ENCODE measurements around the gene MMP26. TPM values are rescaled to one million over a fixed set of nuclear protein-coding genes. Genes with fewer than 3 reads are reported as not detected.

Gene MMP26
- polyA plus RNA-seq (2013, experiment 1 of 2; ENCODE audit: insufficient read length), result not detected
- not detected for polyA plus RNA-seq (2013, experiment 2 of 2; ENCODE audit: insufficient read length)

DNA sequence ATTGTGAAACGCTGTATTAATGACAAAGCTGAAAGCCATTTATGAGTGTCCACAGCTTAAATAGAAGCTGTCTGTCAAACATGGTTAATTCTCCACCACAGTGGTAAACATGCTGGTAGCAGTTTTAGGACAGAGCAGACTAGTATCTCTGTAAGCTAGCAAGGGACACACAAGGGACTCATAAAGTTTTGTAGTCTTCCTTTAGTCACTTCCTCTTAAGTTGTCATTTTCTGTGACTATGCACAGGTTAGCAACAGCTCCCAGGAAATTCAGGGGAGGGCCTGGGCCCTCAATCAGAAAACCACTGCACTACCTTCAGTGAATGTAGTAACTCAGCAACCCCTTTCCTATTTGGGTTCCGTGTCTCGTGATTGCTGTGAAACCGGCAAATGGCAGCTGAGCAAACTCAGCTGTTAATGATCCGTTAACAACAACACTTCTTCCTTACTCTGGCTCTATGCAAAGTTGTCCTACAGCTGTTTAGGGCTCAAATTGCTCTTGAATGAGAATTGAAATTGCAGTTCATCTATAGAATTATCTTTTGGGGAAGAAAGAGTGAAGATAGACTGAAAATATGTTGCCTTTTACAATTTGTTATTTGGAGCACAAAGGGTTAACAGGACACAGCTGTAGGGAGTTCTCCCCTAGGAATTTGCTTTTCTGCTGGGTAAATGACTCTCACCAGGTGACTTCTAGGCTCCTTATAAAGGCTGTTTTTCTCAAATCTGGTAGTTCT, at the start of gene MMP26:
Gene MMP26, plus strand, starts transcription at position 731 of the 736 bp plus-strand sequence.
- DNase-seq, result no peak

- DNase-seq, result no peak
Observed at GRCh38 chr11:4658629-4659445, 45.7 kb upstream of the MMP26 start.

DNA sequence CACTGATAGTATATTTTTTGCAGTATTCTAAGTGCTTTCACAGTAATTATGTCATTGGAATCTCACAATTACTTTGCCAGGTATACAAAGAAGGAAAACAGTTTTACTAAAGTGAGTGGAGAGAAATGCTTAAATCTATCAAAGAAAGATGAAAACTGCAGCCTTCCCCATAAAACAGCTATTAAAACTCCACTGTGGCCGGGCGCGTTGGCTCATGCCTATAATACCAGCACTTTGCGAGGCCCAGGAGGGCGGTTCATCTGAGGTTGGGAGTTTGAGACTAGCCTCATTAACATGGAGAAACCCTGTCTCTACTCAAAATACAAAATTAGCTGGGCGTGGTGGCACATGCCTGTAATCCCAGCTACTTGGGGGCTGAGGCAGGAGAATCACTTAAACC, 41.7 kb upstream of the MMP26 start:
- DNase-seq, result no peak

GRCh38 chr11:4664183-4664582, 40.4 kb upstream of the MMP26 start:
- DNase-seq, result no peak

- DNase-seq, result peak; percentile 6
Observed at GRCh38 chr11:4664786-4665185, 39.8 kb upstream of the MMP26 start.

- DNase-seq, result no peak
Observed at GRCh38 chr11:4665424-4665823, 39.2 kb upstream of the MMP26 start.

- DNase-seq, result no peak
Observed at GRCh38 chr11:4671741-4672140, 32.8 kb upstream of the MMP26 start.

GRCh38 chr11:4672470-4672869, 32.1 kb upstream of the MMP26 start:
- peak; percentile 44 for DNase-seq

DNA sequence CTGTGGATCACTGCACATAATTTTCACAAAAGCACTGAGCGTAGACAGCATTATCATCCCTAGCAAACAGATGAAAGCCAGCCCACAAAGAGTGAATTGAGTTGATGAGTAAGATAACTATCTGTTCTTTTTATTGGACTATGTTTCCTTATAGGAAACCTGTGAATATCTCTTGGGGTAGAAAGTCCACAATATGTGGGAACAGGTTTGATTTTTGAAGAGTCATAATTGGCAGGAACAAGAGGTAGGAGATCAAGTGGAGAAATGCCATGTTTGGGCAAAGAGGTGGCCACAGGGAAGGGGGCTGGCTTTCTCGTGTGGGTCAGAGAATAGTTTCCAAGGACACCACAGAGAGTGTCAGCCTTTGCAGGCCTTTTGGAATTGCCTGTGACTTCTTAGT, 30.8 kb upstream of the MMP26 start:
- no peak for DNase-seq

DNA sequence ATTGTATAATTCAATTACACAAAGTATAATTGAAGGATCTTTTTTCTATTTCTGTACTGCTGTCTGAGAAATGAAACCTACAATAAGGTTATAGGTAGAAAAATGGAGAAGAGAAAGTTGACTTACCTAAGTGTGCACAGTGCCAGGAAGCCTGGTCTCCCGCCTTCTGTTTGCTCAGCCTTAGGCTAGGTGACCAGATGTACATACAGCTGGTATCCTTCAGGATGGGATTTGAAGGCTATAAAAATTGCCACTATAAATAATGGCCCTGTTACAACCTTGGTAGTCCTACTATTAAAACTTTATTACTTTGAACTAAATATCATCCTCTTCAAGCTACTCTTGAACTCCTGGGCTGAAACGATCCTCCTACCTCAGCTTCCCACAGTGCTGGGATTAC, 26.6 kb upstream of the MMP26 start:
- no peak for DNase-seq

GRCh38 chr11:4680341-4680740, 24.2 kb upstream of the MMP26 start:
- no peak for DNase-seq

- DNase-seq, result peak; percentile 62
Observed at GRCh38 chr11:4682623-4683419, 21.8 kb upstream of the MMP26 start.

DNA sequence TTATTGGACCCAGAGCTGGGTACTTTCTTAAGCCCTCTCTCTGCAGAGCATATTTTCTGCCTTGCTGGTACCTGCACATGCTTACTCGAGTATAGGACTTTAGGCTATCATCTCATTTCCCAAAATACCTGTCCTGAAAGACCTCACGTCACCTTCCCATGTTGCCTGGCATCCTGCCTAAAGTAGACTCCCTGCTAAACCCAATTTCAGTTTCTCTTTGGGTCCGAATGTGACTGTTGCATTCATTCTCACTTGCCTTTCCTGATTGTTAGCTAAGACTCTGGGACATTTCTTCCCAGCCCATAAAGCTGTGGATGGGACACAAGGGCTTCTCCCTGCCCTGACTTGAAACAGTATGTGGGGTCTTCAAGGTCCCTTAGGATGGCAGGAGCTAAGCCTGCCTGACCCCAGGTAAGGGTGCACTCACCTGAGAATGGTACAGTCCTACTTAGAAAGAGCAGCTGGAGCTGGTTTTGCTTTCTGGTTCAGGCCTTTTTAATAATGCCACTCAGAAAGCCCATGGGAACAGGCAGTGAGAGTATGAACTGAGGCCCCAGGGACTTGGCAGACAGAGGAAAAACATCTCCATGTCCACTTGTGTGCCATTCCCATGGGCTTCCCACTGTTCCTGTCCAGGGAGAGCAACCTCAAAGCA, 19.8 kb upstream of the MMP26 start:
- no peak for DNase-seq

- no peak for DNase-seq
Observed at GRCh38 chr11:4695442-4695841, 9.1 kb upstream of the MMP26 start.

DNA sequence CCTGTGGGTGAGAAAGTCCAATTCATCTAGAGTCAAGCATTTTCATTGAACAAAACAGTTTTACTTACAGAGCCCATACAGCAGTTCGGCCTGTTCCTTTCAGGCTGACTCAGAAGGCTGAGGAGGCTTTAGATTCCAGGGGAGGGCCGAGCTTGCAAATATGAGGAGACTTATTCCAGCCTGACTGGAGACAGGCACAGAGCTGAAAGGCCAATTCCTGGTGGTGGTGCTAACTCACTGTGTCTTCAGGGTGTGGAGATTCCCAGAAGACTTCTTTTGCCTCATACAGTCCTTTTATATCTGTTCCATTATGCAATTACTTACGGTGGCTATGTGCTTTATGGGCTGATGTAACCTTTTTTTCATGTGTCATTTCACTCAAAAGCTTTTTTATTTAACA, 7.0 kb upstream of the MMP26 start, which contains the start of gene OR51E2:
Gene OR51E2, minus strand, starts transcription at position 269 of the 400 bp plus-strand sequence. CDS start 15,142 bp downstream, outside the sequence.
- peak; percentile 44 for DNase-seq

GRCh38 chr11:4699697-4700435, 4.7 kb upstream of the MMP26 start:
- no peak for DNase-seq

DNA sequence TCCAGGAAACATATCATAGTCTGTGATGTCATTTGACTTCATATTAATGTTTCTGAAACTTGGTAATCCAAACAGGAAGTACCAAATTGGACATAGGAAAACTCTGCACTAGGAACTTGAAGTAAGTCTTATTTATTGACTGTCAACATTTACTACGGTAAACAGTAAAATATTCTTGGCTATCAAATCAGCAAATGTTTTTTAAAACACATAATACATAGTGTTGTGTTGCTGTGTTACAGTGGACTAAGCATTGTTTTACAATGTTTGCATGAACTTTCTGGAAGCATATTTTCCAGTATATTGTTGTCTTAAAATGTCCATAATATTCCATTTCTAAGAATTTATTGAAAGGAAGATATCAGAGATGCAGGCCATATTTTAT, 4.2 kb upstream of the MMP26 start:
- DNase-seq, result no peak

DNA sequence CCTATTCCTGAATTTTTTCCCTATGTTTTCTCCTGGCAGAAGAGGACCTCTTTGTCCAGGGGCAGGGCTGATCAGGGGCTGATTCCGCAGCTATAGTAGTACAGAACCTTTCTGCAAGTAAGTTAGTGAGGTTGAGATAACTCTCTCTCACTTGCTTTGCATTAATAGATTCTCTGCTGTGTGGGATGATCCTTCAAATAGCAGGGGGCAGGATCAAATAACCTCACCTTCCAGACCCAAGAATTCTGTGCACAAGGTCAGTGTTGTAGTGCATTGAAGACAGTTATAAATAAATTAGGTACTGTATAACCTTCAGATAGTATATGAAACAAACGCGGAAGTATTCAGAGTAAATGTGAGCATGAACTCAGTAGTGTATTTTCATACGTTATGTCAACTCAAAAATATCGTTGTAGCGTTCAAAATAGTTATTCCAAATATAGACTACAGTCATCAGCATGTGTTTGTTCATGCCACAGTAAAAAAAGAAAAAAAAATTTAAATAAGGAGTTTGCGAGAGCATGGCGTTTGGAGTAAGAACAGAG, 278 bp downstream of the MMP26 start:
- no peak for DNase-seq

DNA sequence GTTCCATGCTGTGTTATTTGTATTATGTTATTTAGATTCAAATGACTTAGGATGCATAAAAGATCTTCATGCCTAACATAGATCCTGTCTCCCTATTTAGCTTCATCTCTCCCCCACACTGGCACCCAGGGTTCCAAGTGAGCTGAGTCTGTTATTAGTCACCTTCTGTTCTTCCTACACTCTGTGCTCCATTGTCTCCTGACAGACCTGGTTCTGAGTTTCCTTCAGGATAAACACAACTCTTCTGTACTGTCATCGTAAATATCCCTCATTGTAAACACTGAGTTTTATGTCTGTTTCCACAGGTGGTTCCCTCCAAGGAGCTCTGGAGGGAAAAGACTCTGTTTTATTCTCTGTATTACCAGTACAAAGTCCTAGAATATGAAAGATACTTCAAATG, 8.7 kb downstream of the MMP26 start:
- DNase-seq, result no peak

GRCh38 chr11:4714300-4714699, 9.7 kb downstream of the MMP26 start:
- DNase-seq, result no peak
